Measurements from ENCODE around the gene PLA2G4B. TPM values are rescaled to one million over a fixed set of nuclear protein-coding genes. Genes with fewer than 3 reads are reported as not detected.

Gene PLA2G4B
- total RNA-seq, 4 donors from 2014 or later = 6.2 to 13.0 (median 8.6) TPM

DNA sequence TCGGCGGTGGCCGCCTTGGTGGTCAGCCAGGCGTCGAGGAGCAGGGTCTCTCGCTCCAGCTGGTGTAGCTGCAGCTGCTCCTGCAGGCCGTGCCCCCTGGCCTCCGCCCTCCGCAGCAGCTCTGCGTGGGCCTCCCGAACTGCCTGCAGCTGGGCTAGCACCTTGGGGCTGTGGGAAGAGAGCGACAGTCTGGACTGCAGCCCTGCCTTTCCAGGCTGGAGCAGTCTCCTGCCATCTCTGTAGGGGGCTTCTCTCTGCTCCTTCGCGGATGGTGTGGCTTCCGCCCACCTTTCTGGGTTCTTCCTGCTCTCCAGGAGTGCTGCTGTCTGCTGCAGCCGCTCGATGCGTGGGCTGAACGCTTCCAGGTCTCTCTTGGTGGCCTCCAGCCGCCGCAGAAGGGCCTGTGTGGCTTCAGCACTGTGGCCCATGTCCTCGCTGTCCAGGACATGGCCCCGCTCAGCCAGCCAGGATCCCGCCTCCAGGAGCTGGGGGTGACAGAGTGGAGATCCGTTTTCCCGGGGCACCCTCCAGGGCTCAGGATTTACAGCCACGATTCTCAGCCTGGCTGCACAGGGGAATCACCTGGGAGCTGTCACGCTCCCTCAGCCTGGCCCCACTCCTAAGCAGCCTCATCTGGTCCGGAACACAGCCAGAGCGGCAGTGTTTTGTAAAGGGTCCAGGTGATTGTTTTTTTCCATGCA is 16.8 kb downstream of the PLA2G4B start:
- H3K4me3 ChIP-seq (replicated peaks in 1 of 3) = no peak overlapping the region
- no peaks in the 10 kb centered on the region for H3K27me3 ChIP-seq
- WGBS, 2 donors = 55 to 66% methylated on average over 21 to 27 of the region's 30 CpGs
- intact Hi-C loops (cut with DNase I) = no loop called here
- DNase-seq = peak; percentile 84 to 90
- no peak overlapping the region for H3K27ac ChIP-seq
- H3K36me3 ChIP-seq = no peaks in the 10 kb centered on the region
- peaks cover 14 to 41% of the 10 kb centered on the region in 2 donors for H3K4me1 ChIP-seq
- no peaks in the 10 kb centered on the region for H3K9me3 ChIP-seq
- TF ChIP-seq POLR2A (IDR thresholded peaks at IDR 0.05) = no peak
- TF ChIP-seq, protein P1, sequence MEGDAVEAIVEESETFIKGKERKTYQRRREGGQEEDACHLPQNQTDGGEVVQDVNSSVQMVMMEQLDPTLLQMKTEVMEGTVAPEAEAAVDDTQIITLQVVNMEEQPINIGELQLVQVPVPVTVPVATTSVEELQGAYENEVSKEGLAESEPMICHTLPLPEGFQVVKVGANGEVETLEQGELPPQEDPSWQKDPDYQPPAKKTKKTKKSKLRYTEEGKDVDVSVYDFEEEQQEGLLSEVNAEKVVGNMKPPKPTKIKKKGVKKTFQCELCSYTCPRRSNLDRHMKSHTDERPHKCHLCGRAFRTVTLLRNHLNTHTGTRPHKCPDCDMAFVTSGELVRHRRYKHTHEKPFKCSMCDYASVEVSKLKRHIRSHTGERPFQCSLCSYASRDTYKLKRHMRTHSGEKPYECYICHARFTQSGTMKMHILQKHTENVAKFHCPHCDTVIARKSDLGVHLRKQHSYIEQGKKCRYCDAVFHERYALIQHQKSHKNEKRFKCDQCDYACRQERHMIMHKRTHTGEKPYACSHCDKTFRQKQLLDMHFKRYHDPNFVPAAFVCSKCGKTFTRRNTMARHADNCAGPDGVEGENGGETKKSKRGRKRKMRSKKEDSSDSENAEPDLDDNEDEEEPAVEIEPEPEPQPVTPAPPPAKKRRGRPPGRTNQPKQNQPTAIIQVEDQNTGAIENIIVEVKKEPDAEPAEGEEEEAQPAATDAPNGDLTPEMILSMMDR (IDR thresholded peaks at IDR 0.05) = no peak

DNA sequence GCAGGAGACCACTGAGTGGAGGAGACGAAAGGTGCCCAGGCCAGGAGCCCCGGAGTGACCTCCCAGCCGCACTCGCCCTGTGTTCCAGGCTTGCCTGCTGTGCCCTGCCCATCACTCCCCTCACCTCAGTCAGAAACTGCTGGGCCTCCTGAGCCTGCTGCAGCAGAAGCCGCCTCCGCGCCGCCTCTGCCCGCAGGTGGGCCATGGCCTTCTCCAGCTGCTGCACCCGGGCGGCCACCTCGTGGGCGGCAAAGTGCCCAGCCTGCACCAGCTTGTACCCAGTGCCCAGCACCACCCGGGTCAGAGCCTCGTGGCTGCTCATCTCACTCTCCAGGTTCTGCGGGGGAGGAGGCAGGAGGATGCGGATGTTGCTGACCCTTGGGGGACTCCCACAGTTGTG is 17.6 kb downstream of the PLA2G4B start:
- Histone ChIP-seq H3K36me3 (no peaks in the 10 kb centered on the region), H3K27ac (peak overlapping the region in 1 of 3 donors; percentile 7), H3K27me3 (no peaks in the 10 kb centered on the region), H3K4me1 (peaks cover 11 to 35% of the 10 kb centered on the region in 2 donors), H3K4me3 (replicated peaks in 1 of 3) (no peak overlapping the region), H3K9me3 (no peaks in the 10 kb centered on the region)
- intact Hi-C loops (cut with DNase I) = no loop called here
- WGBS, 2 donors = 93 to 97% methylated on average over 4 to 13 of the region's 17 CpGs
- no peak for DNase-seq
- no peak for TF ChIP-seq POLR2A (IDR thresholded peaks at IDR 0.05)
- TF ChIP-seq, protein P1 (IDR thresholded peaks at IDR 0.05) = no peak

DNA sequence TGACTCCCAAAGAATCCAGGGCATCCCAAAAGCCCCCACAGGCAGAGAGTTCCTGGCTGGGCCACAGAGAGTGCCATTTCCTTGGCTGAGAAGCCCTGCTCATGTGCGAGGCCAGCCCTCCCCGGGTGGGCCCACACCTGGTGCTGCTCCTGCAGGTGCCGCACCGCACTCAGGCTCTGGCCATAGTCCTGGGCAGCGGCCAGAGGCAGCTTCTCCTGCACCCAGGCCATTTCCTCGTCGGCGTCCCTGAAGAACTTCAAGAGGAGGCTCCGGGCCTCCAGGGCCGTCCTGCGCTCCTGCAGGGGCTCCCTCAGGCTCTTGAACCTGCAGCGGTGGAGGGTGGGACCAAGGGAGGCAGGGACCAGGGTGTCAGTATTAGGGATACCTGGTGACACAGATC is 18.1 kb downstream of the PLA2G4B start:
- intact Hi-C loops (cut with DNase I) = no loop called here
- WGBS, 2 donors = 93 to 94% methylated on average over 7 to 11 of the region's 12 CpGs
- H3K4me1 ChIP-seq = peaks cover 10 to 31% of the 10 kb centered on the region in 2 donors
- TF ChIP-seq POLR2A (IDR thresholded peaks at IDR 0.05) = no peak
- TF ChIP-seq, protein P1 (IDR thresholded peaks at IDR 0.05) = no peak
- no peak overlapping the region for H3K27ac ChIP-seq
- no peaks in the 10 kb centered on the region for H3K9me3 ChIP-seq
- no peaks in the 10 kb centered on the region for H3K36me3 ChIP-seq
- no peak for DNase-seq
- no peak overlapping the region for H3K4me3 ChIP-seq (replicated peaks in 1 of 3)
- no peaks in the 10 kb centered on the region for H3K27me3 ChIP-seq

DNA sequence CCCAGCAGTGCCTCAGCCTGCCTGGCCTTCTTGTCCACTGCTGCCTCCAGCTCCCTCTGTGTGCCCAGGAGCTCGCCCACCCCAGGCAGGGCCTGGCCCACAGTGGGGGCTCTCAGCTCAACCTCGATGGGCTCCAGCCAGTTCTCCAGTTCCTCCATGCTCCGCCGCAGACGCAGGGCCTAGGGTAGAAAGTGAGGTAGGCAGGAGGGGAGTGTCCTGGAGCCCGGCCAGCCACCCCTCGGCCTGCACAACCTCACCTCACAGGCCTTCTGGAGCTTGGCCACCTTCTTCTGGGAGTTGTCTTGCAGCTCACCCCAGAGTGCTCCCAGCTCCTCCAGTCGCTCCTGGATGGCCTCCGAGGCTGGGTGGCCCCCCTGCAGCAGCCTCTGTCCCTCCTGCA is 18.7 kb downstream of the PLA2G4B start:
- H3K27ac ChIP-seq = no peak overlapping the region
- no peaks in the 10 kb centered on the region for H3K36me3 ChIP-seq
- H3K27me3 ChIP-seq = no peaks in the 10 kb centered on the region
- H3K4me3 ChIP-seq (replicated peaks in 1 of 3) = no peak overlapping the region
- peaks cover 10 to 27% of the 10 kb centered on the region in 2 donors for H3K4me1 ChIP-seq
- WGBS, 2 donors = 60 to 70% methylated on average over 1 to 7 of the region's 9 CpGs
- intact Hi-C loops (cut with DNase I) = no loop called here
- peak; percentile 64 to 71 for DNase-seq
- TF ChIP-seq, protein P1 (IDR thresholded peaks at IDR 0.05) = no peak
- no peak for TF ChIP-seq POLR2A (IDR thresholded peaks at IDR 0.05)
- no peaks in the 10 kb centered on the region for H3K9me3 ChIP-seq

DNA sequence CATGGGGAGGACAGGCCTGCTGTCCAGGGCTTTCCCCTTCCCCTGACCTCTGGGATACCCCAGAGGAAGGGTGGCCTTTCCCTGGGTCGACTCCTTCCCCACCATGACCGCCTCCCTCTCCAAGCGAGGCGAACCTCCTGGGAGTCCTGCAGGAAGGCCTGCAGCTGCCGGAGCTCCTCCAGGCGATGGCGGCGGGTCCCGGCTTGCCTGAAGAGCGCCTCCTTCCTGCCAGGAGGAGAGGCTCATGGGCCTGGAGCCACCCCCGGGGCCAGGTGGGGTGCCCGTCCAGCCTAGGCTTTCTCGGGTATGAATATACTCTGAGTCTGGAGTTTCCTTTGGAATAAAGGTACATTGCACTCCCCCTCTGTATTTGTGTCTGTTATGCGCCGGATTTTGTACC is 20.1 kb downstream of the PLA2G4B start:
- no peak for DNase-seq
- Histone ChIP-seq H3K27me3 (no peaks in the 10 kb centered on the region), H3K36me3 (no peaks in the 10 kb centered on the region), H3K27ac (no peak overlapping the region), H3K4me3 (replicated peaks in 1 of 3) (no peak overlapping the region), H3K4me1 (peaks cover 10 to 27% of the 10 kb centered on the region in 2 donors), H3K9me3 (no peaks in the 10 kb centered on the region)
- 90 to 98% methylated on average over 7 to 8 of the region's 15 CpGs for WGBS, 2 donors
- TF ChIP-seq, protein P1 (IDR thresholded peaks at IDR 0.05) = no peak
- no peak for TF ChIP-seq POLR2A (IDR thresholded peaks at IDR 0.05)
- intact Hi-C loops (cut with DNase I) = no loop called here
